ENCODE data around the gene JUNB.

JUNB gene

GRCh38 chr19:12791345-12792050 lies at the start of gene JUNB:
TSS of gene JUNB (plus strand) at chr19:12791486. CDS start at chr19:12791772, 286 bp downstream.
- peak; percentile 91 for DNase-seq (ENCODE audit: low spot score)

GRCh38 chr19:12745166-12745897 lies 46.0 kb upstream of the JUNB start:
- no peak for DNase-seq (ENCODE audit: low spot score)

- DNase-seq (ENCODE audit: low spot score): no peak
Measured at GRCh38 chr19:12748489-12748888, 42.8 kb upstream of the JUNB start.

- DNase-seq (ENCODE audit: low spot score): no peak
Measured at GRCh38 chr19:12749938-12750521, 41.3 kb upstream of the JUNB start.

GRCh38 chr19:12750851-12751250 lies 40.4 kb upstream of the JUNB start:
- DNase-seq (ENCODE audit: low spot score): no peak

- DNase-seq (ENCODE audit: low spot score): no peak
Measured at GRCh38 chr19:12751635-12752034, 39.7 kb upstream of the JUNB start, which contains the start of gene BEST2. TSS of gene BEST2 (plus strand) at chr19:12751791. CDS start at chr19:12752593, 802 bp downstream.

- no peak for DNase-seq (ENCODE audit: low spot score)
Measured at GRCh38 chr19:12752056-12752781, 39.1 kb upstream of the JUNB start.

GRCh38 chr19:12754465-12755196 lies 36.7 kb upstream of the JUNB start:
- DNase-seq (ENCODE audit: low spot score): no peak

- DNase-seq (ENCODE audit: low spot score): no peak
Measured at GRCh38 chr19:12756150-12756883, 35.0 kb upstream of the JUNB start.

GRCh38 chr19:12757544-12758274 lies 33.6 kb upstream of the JUNB start:
- DNase-seq (ENCODE audit: low spot score): peak; percentile 85

GRCh38 chr19:12759686-12760085 lies 31.6 kb upstream of the JUNB start:
- no peak for DNase-seq (ENCODE audit: low spot score)

- DNase-seq (ENCODE audit: low spot score): no peak
Measured at GRCh38 chr19:12763100-12763499, 28.2 kb upstream of the JUNB start.

- no peak for DNase-seq (ENCODE audit: low spot score)
Measured at GRCh38 chr19:12764698-12765097, 26.6 kb upstream of the JUNB start.

- peak; percentile 91 for DNase-seq (ENCODE audit: low spot score)
Measured at GRCh38 chr19:12766051-12766521, 25.2 kb upstream of the JUNB start.

- no peak for DNase-seq (ENCODE audit: low spot score)
Measured at GRCh38 chr19:12767150-12767549, 24.1 kb upstream of the JUNB start.

GRCh38 chr19:12767666-12768065 lies 23.6 kb upstream of the JUNB start:
- DNase-seq (ENCODE audit: low spot score): no peak

GRCh38 chr19:12769689-12770088 lies 21.6 kb upstream of the JUNB start:
- DNase-seq (ENCODE audit: low spot score): no peak

GRCh38 chr19:12770922-12771321 lies 20.4 kb upstream of the JUNB start:
- DNase-seq (ENCODE audit: low spot score): no peak

- no peak for DNase-seq (ENCODE audit: low spot score)
Measured at GRCh38 chr19:12772323-12772722, 19.0 kb upstream of the JUNB start.

GRCh38 chr19:12773571-12773970 lies 17.7 kb upstream of the JUNB start:
- no peak for DNase-seq (ENCODE audit: low spot score)

Measured in HuH-7 (cell line).